Measurements from ENCODE around the gene AQP3. TPM values are rescaled to one million over a fixed set of nuclear protein-coding genes. Genes with fewer than 3 reads are reported as not detected.

Gene AQP3
- total and polyA plus RNA-seq, 2 of the 13 experiments (the other 11 are each of a cell fraction or from before 2014, with no cell fraction given) = 1.4 to 5.5 TPM

GRCh38 chr9:33476503-33476902 lies 29.1 kb upstream of the AQP3 start (continued):
- no peak for TF ChIP-seq THAP8 (CRISPR knock-in tag; IDR thresholded peaks at IDR 0.05; ENCODE audit: borderline replicate concordance)
- TF ChIP-seq CCAR2 (optimal IDR thresholded peaks at IDR 0.05; ENCODE audit: low read depth, low read length) = no peak
- TF ChIP-seq EZH2 (conservative IDR thresholded peaks at IDR 0.05; ENCODE audit: low read depth, low read length) = no peak
- no peak for TF ChIP-seq ZNF576 (CRISPR knock-in tag; IDR thresholded peaks at IDR 0.05)
- TF ChIP-seq ZNF225 (CRISPR knock-in tag; IDR thresholded peaks at IDR 0.05) = no peak
- TF ChIP-seq SP140L (CRISPR knock-in tag; IDR thresholded peaks at IDR 0.05; ENCODE audit: borderline replicate concordance) = no peak

DNA sequence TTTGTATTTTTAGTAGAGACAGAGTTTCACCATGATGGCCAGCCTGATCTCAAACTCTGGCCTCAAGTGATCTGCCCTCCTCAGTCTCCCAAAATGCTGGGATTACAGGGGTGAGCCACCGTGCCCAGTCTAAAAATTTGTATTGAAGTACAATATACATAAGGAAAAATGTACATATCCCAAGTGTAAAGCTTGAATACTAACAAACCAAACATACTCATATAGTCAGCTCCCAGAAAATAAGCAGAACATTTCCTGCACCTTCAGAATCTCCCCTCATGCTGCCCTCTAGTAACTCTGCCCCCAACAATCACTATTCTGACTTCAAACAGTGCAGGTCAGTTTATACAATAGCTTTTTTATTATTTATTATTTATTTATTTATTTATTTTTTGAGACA lies 28.0 kb upstream of the AQP3 start:
- H3K27me3 ChIP-seq (ENCODE audit: control insufficient read depth in 1 of 2, insufficient read depth in 2 of 2, low read length in 2 of 2) = no peaks in the 10 kb centered on the region; a peak in 1 of 5 replicates
- no peaks in the 10 kb centered on the region for H3K9me3 ChIP-seq (ENCODE audit: low read length)
- no peak for DNase-seq (ENCODE audit: low spot score)
- TF ChIP-seq, protein P1, sequence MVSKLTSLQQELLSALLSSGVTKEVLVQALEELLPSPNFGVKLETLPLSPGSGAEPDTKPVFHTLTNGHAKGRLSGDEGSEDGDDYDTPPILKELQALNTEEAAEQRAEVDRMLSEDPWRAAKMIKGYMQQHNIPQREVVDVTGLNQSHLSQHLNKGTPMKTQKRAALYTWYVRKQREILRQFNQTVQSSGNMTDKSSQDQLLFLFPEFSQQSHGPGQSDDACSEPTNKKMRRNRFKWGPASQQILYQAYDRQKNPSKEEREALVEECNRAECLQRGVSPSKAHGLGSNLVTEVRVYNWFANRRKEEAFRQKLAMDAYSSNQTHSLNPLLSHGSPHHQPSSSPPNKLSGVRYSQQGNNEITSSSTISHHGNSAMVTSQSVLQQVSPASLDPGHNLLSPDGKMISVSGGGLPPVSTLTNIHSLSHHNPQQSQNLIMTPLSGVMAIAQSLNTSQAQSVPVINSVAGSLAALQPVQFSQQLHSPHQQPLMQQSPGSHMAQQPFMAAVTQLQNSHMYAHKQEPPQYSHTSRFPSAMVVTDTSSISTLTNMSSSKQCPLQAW (CRISPR knock-in tag; IDR thresholded peaks at IDR 0.05) = no peak
- TF ChIP-seq ZBTB1 (CRISPR knock-in tag; IDR thresholded peaks at IDR 0.05; ENCODE audit: borderline replicate concordance) = no peak
- H3K36me3 ChIP-seq (replicated peaks in 1 of 2; ENCODE audit: control insufficient read depth in 1 of 2, insufficient read depth in 2 of 2, low read length in 2 of 2) = peaks cover 4 to 11% of the 10 kb centered on the region in 2 experiments; a peak in 3 of 5 replicates
- ChIA-PET CTCF (ENCODE audit: low intra/inter-chr PET ratio, low total read pairs) (no interaction called here), POLR2A (no interaction called here)
- intact Hi-C loops (cut with micrococcal nuclease; ENCODE audit: unreplicated experiment) (no loop called here), in situ Hi-C loops (cut with HindIII; ENCODE audit: extremely low pct_ligation_motif_present, low pct_unique_long_range_greater_than_20kb) (no loop called here)
- H4K20me1 ChIP-seq (ENCODE audit: insufficient read depth, low read length) = no peaks in the 10 kb centered on the region
- no peak overlapping the region for H3K4me2 ChIP-seq (ENCODE audit: low read depth, low read length)
- ATAC-seq = no peak
- no peak overlapping the region for H3K4me3 ChIP-seq (replicated peaks in 1 of 3; ENCODE audit: insufficient read depth in 1 of 3, low read depth in 2 of 3, low read length in 3 of 3)
- no TSS peak for BruUV-seq (replicated peaks)
- peaks cover 18% of the 10 kb centered on the region for H3K79me2 ChIP-seq (ENCODE audit: insufficient read depth, low read length)
- H3K4me1 ChIP-seq (ENCODE audit: insufficient read depth, low read length) = peaks cover 17% of the 10 kb centered on the region
- FAIRE-seq = no peak
- no peak overlapping the region for H2AFZ ChIP-seq (ENCODE audit: low read length)
- no peak overlapping the region for H3K27ac ChIP-seq (ENCODE audit: extremely low read length, insufficient read depth, low read length)
- WGBS (ENCODE audit: low lambda C conversion rate) = 93% methylated on average over 1 of the region's 1 CpG
- no peak overlapping the region for H3K9ac ChIP-seq (ENCODE audit: insufficient read depth, low read depth, low read length)

All from HepG2 (cell line).